Left forelimb (tissue), 1 donor: ENCODE results near the gene PPIL4.
"Not testable (repeated sequence)": the region's sequence is repeated elsewhere in the genome, so short reads cannot be mapped to it uniquely, and the experiment has no call there.

Source experiments
- DNase-seq: peaks from one replicate; pipeline ENCODE4 v3.0.0-alpha.2; 2018; ENCODE audit warnings: low spot score

The PPIL4 gene

GRCh38 chr6:149529650-149530049 lies 16.2 kb downstream of the PPIL4 start:
- DNase-seq, result no peak

GRCh38 chr6:149515494-149515893 lies 30.3 kb downstream of the PPIL4 start:
- DNase-seq, result no peak

- no peak for DNase-seq
Measured at GRCh38 chr6:149513915-149514314, 31.9 kb downstream of the PPIL4 start.

- no peak for DNase-seq
Measured at GRCh38 chr6:149510793-149511512, 34.9 kb downstream of the PPIL4 start.

- no peak for DNase-seq
Measured at GRCh38 chr6:149508485-149508884, 37.4 kb downstream of the PPIL4 start.

- DNase-seq, result no peak
Measured at GRCh38 chr6:149503872-149504271, 42.0 kb downstream of the PPIL4 start.

GRCh38 chr6:149503276-149503675 lies 42.6 kb downstream of the PPIL4 start:
- DNase-seq, result no peak

GRCh38 chr6:149501768-149502167 lies 44.1 kb downstream of the PPIL4 start:
- DNase-seq, result no peak

- no peak for DNase-seq
Measured at GRCh38 chr6:149501201-149501600, 44.6 kb downstream of the PPIL4 start.

- no peak for DNase-seq
Measured at GRCh38 chr6:149500096-149500495, 45.7 kb downstream of the PPIL4 start.

GRCh38 chr6:149499066-149499465 lies 46.8 kb downstream of the PPIL4 start:
- DNase-seq, result no peak

GRCh38 chr6:149497365-149497764 lies 48.5 kb downstream of the PPIL4 start:
- no peak for DNase-seq

GRCh38 chr6:149496597-149496996 lies 49.2 kb downstream of the PPIL4 start:
- DNase-seq, result not testable (repeated sequence)

GRCh38 chr6:149495349-149496016 lies 50.4 kb downstream of the PPIL4 start:
- not testable (repeated sequence) for DNase-seq

- not testable (repeated sequence) for DNase-seq
Measured at GRCh38 chr6:149494810-149495209, 51.0 kb downstream of the PPIL4 start.

- no peak for DNase-seq
Measured at GRCh38 chr6:149493761-149494320, 52.0 kb downstream of the PPIL4 start.

- DNase-seq, result no peak
Measured at GRCh38 chr6:149492798-149493343, 53.0 kb downstream of the PPIL4 start.

GRCh38 chr6:149489967-149490366 lies 55.9 kb downstream of the PPIL4 start:
- DNase-seq, result no peak

- DNase-seq, result no peak
Measured at GRCh38 chr6:149488815-149489214, 57.0 kb downstream of the PPIL4 start.

- no peak for DNase-seq
Measured at GRCh38 chr6:149487316-149487715, 58.5 kb downstream of the PPIL4 start.

GRCh38 chr6:149484733-149485700 lies 60.8 kb downstream of the PPIL4 start, which contains the start of gene ZC3H12D:
Gene ZC3H12D, minus strand, starts transcription at chr6:149485014. Its CDS starts 10,471 bp downstream, at chr6:149474543.
- no peak for DNase-seq
